ENCODE data around the gene PDLIM7. TPM values are rescaled to one million over a fixed set of nuclear protein-coding genes. Genes with fewer than 3 reads are reported as not detected.

Gene PDLIM7
- total RNA-seq, 1 donor from 2014 or later, result 54.4 TPM

GRCh38 chr5:177531209-177531940 lies 34.0 kb upstream of the PDLIM7 start:
- no peaks in the 10 kb centered on the region for H3K9me3 ChIP-seq (replicated peaks)
- H3K4me3 ChIP-seq, result no peak overlapping the region
- H3K27ac ChIP-seq (replicated peaks), result no peak overlapping the region
- intact Hi-C loops (cut with micrococcal nuclease), result no loop called here
- H3K36me3 ChIP-seq, result peaks cover 93% of the 10 kb centered on the region
- no peak for DNase-seq
- H3K4me1 ChIP-seq, result peaks cover 29% of the 10 kb centered on the region
- TF ChIP-seq CTCF (IDR thresholded peaks at IDR 0.05; ENCODE audit: borderline replicate concordance), result no peak
- H3K27me3 ChIP-seq (ENCODE audit: low read depth), result no peaks in the 10 kb centered on the region

DNA sequence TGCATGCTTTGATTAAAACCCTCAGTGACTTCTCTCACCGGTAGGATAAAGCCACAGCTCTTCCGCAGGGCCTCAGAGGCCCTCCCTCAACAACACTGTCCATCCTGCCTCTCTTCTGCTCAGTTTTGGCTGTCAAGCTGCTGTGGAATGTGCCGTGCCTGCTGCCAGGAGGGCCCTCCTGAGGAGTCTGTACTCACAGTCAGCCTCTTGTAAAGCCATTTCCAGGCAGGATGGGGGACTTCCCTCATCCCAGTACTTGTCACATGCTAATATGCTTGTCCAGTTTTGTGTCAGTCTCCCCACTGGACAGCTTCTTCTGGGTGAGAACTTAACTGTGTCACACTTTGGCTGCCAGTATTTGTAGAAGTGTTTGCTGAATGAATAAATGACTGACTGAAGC lies 33.2 kb upstream of the PDLIM7 start:
- Histone ChIP-seq H3K27ac (replicated peaks) (peak overlapping the region; percentile 19), H3K4me1 (peaks cover 24% of the 10 kb centered on the region)

DNA sequence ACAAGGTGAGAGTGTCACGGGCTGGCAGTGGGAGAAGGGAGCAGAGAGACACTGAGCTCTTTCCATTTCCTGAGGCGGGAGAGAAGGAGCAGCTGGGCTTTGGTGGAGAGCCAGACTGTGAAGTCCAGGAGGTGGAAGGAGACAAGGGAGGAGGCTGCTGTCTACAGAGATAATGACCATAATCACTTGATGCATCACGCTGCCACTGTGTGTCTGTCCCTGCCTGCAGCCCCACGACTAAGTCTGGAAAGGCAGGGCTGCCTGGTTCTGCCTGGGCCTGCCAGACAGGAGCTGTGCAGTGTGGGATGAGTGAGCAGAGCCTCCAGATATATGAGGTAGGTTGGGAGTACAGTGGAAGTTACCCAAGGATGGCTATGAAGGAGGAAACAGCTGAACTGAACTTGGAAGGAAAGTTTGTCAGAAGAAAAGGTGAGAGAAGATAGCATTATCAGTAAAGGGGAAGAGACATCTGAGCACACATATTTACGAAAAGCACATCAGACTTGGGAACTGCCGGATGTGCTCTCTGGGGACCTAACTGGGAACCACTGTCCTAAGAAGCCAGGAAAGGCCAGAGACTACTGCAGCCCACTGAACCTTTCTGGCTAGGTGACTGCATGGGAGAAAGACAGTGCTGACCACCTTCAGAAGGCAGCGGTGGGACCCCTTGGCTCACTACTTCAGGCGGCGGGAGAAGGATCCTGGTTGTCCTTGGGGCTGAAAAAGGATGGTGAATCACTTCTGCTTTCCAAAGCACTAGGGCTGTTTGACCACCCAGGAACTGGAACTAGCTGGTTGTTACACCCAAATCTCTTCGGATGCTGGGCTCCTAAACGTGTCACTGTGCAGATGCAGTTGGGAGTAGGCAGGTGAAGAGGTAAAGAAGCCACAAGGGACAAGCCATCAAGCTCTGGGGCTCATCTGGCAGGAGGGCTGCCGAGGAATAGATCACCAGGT lies 32.1 kb upstream of the PDLIM7 start:
- peaks cover 94% of the 10 kb centered on the region for H3K36me3 ChIP-seq
- intact Hi-C loops (cut with micrococcal nuclease), result no loop called here

More for the DNA sequence above, 33.2 kb upstream of the PDLIM7 start:
- Histone ChIP-seq H3K27me3 (ENCODE audit: low read depth) (no peaks in the 10 kb centered on the region), H3K4me3 (no peak overlapping the region), H3K36me3 (peaks cover 93% of the 10 kb centered on the region), H3K9me3 (replicated peaks) (no peaks in the 10 kb centered on the region)
- intact Hi-C loops (cut with micrococcal nuclease), result no loop called here
- TF ChIP-seq CTCF (IDR thresholded peaks at IDR 0.05; ENCODE audit: borderline replicate concordance), result no peak
- DNase-seq, result no peak

GRCh38 chr5:177528631-177529030 lies 31.2 kb upstream of the PDLIM7 start:
- no peak for TF ChIP-seq CTCF (IDR thresholded peaks at IDR 0.05; ENCODE audit: borderline replicate concordance)
- intact Hi-C loops (cut with micrococcal nuclease), result no loop called here
- no peak overlapping the region for H3K4me3 ChIP-seq

More for the DNA sequence above, 32.1 kb upstream of the PDLIM7 start:
- Histone ChIP-seq H3K27ac (replicated peaks) (no peak overlapping the region), H3K4me1 (peaks cover 26% of the 10 kb centered on the region), H3K4me3 (no peak overlapping the region), H3K9me3 (replicated peaks) (no peaks in the 10 kb centered on the region), H3K27me3 (ENCODE audit: low read depth) (no peaks in the 10 kb centered on the region)
- no peak for TF ChIP-seq CTCF (IDR thresholded peaks at IDR 0.05; ENCODE audit: borderline replicate concordance)
- no peak for DNase-seq

DNA sequence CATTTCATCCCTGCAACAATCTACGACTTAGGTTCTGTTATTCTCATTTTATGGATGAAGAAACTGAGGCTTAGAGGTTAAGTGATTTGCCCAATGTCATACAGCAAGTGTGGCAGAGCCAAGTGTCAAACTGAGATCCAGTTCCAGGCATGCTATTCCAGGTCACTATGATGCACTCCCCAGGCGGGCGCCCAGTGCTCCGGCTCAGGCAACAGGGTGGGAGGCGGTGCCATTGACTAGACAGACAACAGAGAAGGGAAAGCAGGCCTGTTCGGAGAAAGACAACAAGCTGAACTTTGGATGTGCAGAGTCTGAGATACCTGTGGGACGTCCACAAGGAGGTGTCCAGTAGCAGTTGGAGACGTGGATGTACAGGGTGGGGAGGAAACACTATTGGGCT lies 30.2 kb upstream of the PDLIM7 start:
- intact Hi-C loops (cut with micrococcal nuclease), result no loop called here
- H3K4me3 ChIP-seq, result no peak overlapping the region
- peaks cover 22% of the 10 kb centered on the region for H3K4me1 ChIP-seq
- H3K27ac ChIP-seq (replicated peaks), result no peak overlapping the region
- H3K27me3 ChIP-seq (ENCODE audit: low read depth), result no peaks in the 10 kb centered on the region
- no peaks in the 10 kb centered on the region for H3K9me3 ChIP-seq (replicated peaks)
- TF ChIP-seq CTCF (IDR thresholded peaks at IDR 0.05; ENCODE audit: borderline replicate concordance), result no peak
- DNase-seq, result no peak
- peaks cover 97% of the 10 kb centered on the region for H3K36me3 ChIP-seq

More at GRCh38 chr5:177528631-177529030, 31.2 kb upstream of the PDLIM7 start:
- H3K4me1 ChIP-seq, result peaks cover 22% of the 10 kb centered on the region
- H3K27me3 ChIP-seq (ENCODE audit: low read depth), result no peaks in the 10 kb centered on the region
- no peaks in the 10 kb centered on the region for H3K9me3 ChIP-seq (replicated peaks)
- no peak for DNase-seq
- H3K36me3 ChIP-seq, result peaks cover 94% of the 10 kb centered on the region
- H3K27ac ChIP-seq (replicated peaks), result no peak overlapping the region

Measured in left ventricle myocardium inferior (tissue), 1 donor.